Measurements from ENCODE around the gene MRPS26.

GRCh38 chr20:3093861-3094361 is 48.1 kb downstream of the MRPS26 start:
- TF ChIP-seq, protein P1, sequence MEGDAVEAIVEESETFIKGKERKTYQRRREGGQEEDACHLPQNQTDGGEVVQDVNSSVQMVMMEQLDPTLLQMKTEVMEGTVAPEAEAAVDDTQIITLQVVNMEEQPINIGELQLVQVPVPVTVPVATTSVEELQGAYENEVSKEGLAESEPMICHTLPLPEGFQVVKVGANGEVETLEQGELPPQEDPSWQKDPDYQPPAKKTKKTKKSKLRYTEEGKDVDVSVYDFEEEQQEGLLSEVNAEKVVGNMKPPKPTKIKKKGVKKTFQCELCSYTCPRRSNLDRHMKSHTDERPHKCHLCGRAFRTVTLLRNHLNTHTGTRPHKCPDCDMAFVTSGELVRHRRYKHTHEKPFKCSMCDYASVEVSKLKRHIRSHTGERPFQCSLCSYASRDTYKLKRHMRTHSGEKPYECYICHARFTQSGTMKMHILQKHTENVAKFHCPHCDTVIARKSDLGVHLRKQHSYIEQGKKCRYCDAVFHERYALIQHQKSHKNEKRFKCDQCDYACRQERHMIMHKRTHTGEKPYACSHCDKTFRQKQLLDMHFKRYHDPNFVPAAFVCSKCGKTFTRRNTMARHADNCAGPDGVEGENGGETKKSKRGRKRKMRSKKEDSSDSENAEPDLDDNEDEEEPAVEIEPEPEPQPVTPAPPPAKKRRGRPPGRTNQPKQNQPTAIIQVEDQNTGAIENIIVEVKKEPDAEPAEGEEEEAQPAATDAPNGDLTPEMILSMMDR (IDR thresholded peaks at IDR 0.05), result no peak
- no peak for TF ChIP-seq POLR2A (IDR thresholded peaks at IDR 0.05)
